Left colon (tissue), 2 donors: ENCODE measurements around the gene RNF41. TPM values are rescaled to one million over a fixed set of nuclear protein-coding genes. Genes with fewer than 3 reads are reported as not detected.

Experiments used
- ATAC-seq: fragments of 200-7000 bp; cut with Tn5 transposase; one replicate; pipeline ENCODE4 v1.9.1; 2020; ENCODE audit warnings: mild to moderate bottlenecking, moderate library complexity
- DNase-seq, 2 donors: peaks; one replicate each; pipeline ENCODE4 v3.0.0-alpha.2; 2020
- intact Hi-C, 2 donors: fragments of 100-400 bp; cut with DNase I in 1 of 2; cut with micrococcal nuclease in 1 of 2; formaldehyde crosslinking; loops; one replicate each; pipeline versions ENCODE4 v1.11.2 to v1.14.0; 2022; cut with DNase I, micrococcal nuclease
- total RNA-seq, 2 donors: library from RNA; stranded (reverse); fragmentation: NEBNext Ultra II Directional; extraction: Animal tissue kit (Norgen Biotek cat#: 25700); gene quantifications; one replicate each; pipeline ENCODE4 v1.2.1, GENCODE V29; 2021
- donor health status: DM: no; HTN: no; CAD: no.
- donor health status: DM: yes; HTN: yes; CAD: no.

Gene RNF41
- total RNA-seq, 2 donors from 2014 or later: 31.5 to 35.1 TPM

- ATAC-seq: no peak
- no peak for DNase-seq
- intact Hi-C loops: no loop called here
Observed at GRCh38 chr12:56248711-56249110, 27.0 kb upstream of the RNF41 start.

DNA sequence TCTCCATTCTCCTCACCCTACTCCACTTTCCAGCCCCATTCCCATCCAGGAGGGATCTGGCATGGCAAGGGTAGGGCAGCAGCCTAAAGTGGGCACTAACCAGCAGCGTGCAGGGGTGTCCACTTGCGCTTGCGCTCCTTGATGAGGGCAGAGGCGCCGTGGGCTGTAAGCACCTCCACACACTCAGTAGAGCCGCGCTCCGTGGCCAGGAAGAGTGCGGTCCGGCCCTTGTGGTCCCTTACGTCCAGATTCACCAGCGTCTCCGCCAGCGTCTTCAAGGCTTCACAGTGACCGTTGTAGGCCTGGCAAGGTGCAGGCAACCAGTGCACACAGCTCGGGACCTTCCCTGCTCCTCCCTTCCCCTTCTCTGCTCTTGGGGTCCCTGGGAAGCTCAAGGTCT lies 26.2 kb upstream of the RNF41 start:
- intact Hi-C loops: no loop called here
- ATAC-seq: no peak
- DNase-seq: no peak

DNA sequence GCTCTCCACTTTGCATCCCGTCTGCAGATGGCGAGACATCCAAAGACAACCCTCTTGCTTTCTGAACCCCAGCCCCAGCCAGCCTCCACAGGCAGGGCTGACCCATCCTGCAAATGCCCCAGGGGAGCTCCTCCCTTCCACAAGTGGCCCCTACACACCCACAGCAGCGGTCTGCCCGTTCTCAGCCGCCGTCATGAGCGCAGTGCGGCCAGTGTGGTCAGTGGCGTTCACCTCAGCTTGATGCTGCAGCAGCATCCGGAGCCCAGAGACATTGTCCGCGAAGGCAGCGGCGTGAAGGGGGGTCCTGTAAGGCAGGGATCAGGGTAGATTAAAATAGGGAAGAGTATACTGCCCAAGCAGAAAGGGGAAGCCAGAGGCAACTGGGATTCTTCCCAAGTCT lies 22.8 kb upstream of the RNF41 start:
- DNase-seq (no peak), ATAC-seq (no peak)
- intact Hi-C loops: no loop called here

DNA sequence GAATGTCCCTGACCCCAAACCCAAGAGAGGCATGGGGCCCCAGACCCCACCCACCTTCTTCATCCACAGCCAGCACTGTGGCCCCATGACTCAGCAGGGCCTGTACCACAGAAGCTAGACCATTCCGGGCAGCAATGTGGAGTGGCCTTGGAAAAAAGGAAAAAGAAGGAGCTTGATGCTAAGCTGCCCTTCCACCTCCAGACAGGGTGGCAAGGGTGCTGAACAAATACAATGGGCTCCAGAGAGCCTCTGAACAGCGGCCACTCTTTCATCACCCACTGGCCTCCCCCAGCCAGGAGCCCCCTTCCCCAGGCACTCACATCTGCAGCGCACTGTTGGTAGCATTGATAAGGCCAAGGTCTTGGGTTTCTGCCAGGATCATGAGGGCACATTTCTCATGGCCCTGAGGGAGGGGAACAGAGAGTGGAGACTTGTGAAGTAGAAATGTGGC lies 22.0 kb upstream of the RNF41 start:
- no peak for ATAC-seq
- no peak for DNase-seq
- intact Hi-C loops: no loop called here

DNA sequence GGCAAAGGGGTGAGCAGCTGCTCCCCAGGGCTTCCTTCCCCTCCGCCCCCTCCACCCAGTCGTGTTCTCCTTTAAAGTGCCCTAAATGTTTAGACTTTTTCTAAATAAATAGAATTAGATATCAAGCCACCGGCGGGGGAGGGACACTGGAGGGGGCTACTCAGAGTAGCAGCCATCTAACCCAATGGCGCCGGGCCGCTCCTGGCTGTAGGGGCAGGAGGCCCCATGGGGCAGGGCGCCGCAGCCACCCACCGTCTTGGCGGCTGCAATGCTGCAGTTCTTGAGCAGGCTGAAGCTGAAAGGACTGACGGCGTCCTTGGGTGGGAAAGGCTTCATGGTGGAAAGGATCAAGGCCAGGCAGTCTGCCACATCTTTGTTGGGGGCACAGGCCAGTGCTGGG lies 21.3 kb upstream of the RNF41 start:
- ATAC-seq: no peak
- DNase-seq: no peak
- intact Hi-C loops: no loop called here

GRCh38 chr12:56241424-56242303 lies 19.9 kb upstream of the RNF41 start:
- ATAC-seq (no peak), DNase-seq (no peak)
- intact Hi-C loops: no loop called here

- no peak for DNase-seq
- no peak for ATAC-seq
- intact Hi-C loops: no loop called here
Observed at GRCh38 chr12:56237552-56237951, 15.8 kb upstream of the RNF41 start.

GRCh38 chr12:56236985-56237384 lies 15.3 kb upstream of the RNF41 start:
- intact Hi-C loops: no loop called here
- DNase-seq: no peak
- ATAC-seq: peak; percentile 5

GRCh38 chr12:56236091-56236490 lies 14.4 kb upstream of the RNF41 start:
- ATAC-seq (no peak), DNase-seq (no peak)
- intact Hi-C loops: no loop called here

- no peak for ATAC-seq
- intact Hi-C loops: no loop called here
- DNase-seq: no peak
Observed at GRCh38 chr12:56234746-56235436, 13.2 kb upstream of the RNF41 start.

DNA sequence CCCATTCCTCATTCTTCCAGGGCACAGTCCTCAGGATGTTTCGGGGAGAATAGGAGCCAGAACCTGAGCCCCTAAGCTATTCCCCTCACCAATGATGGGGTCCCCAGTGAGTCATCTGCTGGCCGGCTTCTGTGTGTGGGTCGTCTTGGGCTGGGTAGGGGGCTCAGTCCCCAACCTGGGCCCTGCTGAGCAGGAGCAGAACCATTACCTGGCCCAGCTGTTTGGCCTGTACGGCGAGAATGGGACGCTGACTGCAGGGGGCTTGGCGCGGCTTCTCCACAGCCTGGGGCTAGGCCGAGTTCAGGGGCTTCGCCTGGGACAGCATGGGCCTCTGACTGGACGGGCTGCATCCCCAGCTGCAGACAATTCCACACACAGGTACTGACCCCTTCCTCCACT lies 9.5 kb upstream of the RNF41 start:
- DNase-seq: no peak
- ATAC-seq: peak; percentile 17
- intact Hi-C loops: no loop called here

- peak; percentile 87 to 89 for DNase-seq
- intact Hi-C loops: no loop called here
- ATAC-seq: peak; percentile 92
Observed at GRCh38 chr12:56230432-56231183, 8.9 kb upstream of the RNF41 start.

DNA sequence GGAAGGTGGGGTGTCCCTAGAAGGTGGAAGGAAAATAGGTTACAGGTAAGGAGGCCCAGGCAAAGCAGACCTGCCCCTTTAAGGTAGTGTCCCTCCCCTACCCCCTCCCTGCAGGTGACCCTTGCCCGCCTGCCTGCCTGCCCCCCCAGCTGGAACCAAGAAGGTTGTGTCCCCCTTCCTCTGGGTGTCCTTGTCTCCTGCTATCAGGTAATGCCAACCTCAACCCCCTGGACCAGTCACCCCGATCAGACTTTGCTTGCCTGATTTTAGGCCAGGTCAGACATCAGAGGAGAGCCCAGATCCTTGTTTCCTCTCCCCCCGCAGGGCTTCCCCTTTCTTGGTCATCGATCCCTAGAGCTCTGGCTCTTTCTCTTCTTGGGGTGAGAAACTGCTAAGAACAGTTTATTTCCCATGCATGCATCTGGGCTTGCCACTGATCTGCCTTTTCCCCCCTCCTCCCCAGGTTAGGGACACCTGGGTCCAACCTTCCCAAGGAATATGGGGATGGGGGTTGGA lies 8.3 kb upstream of the RNF41 start, which contains the start of gene SLC39A5:
SLC39A5 (plus strand) TSS at position 136 of the 516 bp plus-strand sequence. CDS start 1,224 bp downstream, outside the sequence.
- peak; percentile 56 to 58 for DNase-seq
- peak; percentile 52 for ATAC-seq
- intact Hi-C loops: no loop called here

GRCh38 chr12:56229082-56229481 lies 7.4 kb upstream of the RNF41 start:
- ATAC-seq: no peak
- no peak for DNase-seq
- intact Hi-C loops: no loop called here

- DNase-seq (no peak), ATAC-seq (no peak)
- intact Hi-C loops: loop anchor here in 1 of 2 donors (2.0 kb wide), 1 partner anchor 32 kb away; no protein-coding TSS in a partner anchor
Observed at GRCh38 chr12:56224954-56225353, 3.2 kb upstream of the RNF41 start.

DNA sequence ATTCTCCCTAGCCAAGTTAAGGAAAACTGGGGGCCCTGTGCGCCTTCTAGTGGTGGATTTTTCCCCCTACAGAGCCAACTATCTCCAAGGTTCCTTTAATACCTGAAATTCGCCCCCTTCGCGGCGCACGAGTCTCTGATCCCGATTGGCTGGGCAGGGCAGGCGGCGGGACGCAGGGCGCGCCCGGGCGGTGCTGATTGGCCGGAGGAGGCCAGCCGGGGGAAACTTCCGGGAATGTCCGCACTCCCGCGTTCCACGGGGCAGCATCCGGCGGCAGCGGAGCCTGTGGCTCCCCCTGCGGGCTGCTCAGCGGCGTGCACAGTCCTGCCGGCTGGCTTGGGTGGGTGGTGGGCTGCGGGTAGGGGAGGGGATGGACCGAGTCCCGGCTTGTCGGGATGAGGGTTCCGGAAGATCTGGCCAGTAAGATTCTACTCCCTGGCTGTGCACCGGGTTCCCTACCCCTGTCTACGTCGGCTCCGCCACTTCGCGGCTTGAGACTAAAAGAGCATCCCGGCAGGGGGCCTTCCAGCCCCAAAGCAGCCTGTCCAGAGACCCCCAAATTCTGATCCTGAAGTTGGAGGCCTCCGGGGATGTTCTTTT lies 2.5 kb upstream of the RNF41 start, which contains the start of gene NABP2:
NABP2 (plus strand) TSS at position 241 of the 600 bp plus-strand sequence. CDS start 515 bp downstream, outside the sequence.
- intact Hi-C loops: loop anchor here in 1 of 2 donors (2.0 kb wide), 1 partner anchor 31 kb away; no protein-coding TSS in a partner anchor
- peak; percentile 74 for ATAC-seq
- DNase-seq: peak; percentile 98

GRCh38 chr12:56223571-56224101 lies 1.9 kb upstream of the RNF41 start:
- DNase-seq: no peak
- peak; percentile 5 for ATAC-seq
- intact Hi-C loops: loop anchor here in 1 of 2 donors (2.0 kb wide), 1 partner anchor 31 kb away; no protein-coding TSS in a partner anchor

- no peak for DNase-seq
- ATAC-seq: no peak
- intact Hi-C loops: no loop called here
Observed at GRCh38 chr12:56222531-56222895, 791 bp upstream of the RNF41 start.
